Subcutaneous adipose tissue (tissue), 4 donors: ENCODE measurements around the gene CLIC5. TPM values are rescaled to one million over a fixed set of nuclear protein-coding genes. Genes with fewer than 3 reads are reported as not detected.

Source experiments
- total RNA-seq, 4 donors: library from RNA; depleted of rRNA; stranded (reverse); fragments of >200 nt; gene quantifications; one replicate each; pipeline ENCODE4 v1.1.0, GENCODE V29; 2016
- TF ChIP-seq, protein P1 (sequence below): fragments of 450-650 bp; IDR thresholded peaks from one replicate; pipeline ENCODE4 v1.5.1; 2016; ENCODE audit warnings: low read depth, mild to moderate bottlenecking, control low read depth, antibody characterized with exemption, moderate library complexity

CLIC5 gene
- total RNA-seq, 4 donors from 2014 or later = 2.0 to 15.2 (median 8.5) TPM

DNA sequence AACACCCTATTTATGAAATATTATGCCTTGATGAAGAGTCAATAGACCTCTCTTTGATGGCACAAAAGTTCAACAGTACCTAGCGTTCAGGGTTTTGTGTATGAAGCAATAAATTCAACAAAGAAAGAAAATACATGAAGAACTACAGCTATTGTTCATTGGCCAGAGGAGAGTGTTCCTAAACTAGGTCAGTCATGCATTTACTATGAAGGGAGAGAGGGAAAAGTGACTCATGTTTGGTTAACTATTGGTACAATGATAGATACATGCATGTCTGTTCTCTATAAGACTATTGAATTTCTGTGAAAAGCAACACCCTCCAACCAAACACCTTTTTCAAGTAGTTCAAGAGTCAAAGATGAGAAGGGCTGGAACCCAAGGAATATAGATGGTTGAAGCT lies 50.7 kb downstream of the CLIC5 start:
- TF ChIP-seq, protein P1, sequence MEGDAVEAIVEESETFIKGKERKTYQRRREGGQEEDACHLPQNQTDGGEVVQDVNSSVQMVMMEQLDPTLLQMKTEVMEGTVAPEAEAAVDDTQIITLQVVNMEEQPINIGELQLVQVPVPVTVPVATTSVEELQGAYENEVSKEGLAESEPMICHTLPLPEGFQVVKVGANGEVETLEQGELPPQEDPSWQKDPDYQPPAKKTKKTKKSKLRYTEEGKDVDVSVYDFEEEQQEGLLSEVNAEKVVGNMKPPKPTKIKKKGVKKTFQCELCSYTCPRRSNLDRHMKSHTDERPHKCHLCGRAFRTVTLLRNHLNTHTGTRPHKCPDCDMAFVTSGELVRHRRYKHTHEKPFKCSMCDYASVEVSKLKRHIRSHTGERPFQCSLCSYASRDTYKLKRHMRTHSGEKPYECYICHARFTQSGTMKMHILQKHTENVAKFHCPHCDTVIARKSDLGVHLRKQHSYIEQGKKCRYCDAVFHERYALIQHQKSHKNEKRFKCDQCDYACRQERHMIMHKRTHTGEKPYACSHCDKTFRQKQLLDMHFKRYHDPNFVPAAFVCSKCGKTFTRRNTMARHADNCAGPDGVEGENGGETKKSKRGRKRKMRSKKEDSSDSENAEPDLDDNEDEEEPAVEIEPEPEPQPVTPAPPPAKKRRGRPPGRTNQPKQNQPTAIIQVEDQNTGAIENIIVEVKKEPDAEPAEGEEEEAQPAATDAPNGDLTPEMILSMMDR = no peak

DNA sequence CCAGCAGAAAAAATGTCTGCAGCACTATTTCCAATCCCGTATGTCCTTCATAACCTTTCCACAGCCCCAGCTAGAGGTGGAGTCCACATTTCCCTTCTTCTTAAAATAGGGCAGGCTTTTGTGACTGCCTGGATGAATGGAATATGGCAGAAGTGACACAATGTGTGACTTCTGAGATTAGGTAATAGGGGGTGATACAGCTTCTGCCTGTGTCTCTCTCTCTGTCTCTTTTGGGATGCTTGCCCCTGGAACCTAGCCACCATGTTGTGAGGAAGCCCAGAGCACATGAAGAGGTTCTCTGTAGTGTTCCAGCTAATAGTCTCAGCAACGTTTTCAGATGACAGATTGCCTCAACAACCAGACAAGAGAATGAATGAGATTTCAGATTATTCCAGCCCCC lies 51.4 kb downstream of the CLIC5 start:
- TF ChIP-seq, protein P1 = no peak

DNA sequence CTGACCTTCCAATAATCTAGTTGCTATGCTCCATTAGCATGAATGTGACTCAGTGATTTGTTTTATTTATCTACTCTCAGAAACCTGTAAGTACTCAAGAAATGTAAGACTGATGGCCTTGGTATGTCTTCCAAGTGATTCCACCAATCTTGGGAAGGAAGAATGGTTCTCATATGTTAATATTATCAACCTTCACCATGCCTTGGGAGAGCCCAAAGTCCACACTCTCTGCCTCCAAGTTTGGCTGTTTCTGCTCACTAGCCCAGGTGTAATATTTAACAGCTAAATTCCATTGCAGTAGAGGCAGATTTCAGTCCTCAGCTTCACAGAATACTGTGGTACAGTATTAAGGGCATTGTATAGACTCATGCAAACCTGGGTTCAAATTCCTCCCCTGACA lies 51.8 kb downstream of the CLIC5 start:
- TF ChIP-seq, protein P1 = no peak

DNA sequence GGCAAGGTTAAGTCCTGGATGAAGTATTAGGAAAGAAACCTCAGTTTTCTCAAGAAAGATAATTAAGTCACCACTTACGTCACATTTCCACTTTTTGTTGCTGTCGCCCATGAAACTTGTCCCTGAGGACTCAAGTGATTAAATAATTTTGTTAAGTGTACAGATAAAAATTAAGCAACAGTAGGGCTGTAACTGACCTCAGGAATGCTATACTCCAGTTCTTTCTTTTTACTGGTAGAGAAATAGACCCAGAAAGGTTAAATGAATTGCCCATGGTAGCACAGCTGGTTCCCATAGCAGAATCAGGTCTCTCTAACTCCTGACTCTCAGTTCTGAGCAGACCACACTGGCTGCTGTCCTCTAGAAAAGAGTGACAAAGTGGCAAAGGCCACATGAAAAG lies 54.5 kb downstream of the CLIC5 start:
- TF ChIP-seq, protein P1 = no peak

DNA sequence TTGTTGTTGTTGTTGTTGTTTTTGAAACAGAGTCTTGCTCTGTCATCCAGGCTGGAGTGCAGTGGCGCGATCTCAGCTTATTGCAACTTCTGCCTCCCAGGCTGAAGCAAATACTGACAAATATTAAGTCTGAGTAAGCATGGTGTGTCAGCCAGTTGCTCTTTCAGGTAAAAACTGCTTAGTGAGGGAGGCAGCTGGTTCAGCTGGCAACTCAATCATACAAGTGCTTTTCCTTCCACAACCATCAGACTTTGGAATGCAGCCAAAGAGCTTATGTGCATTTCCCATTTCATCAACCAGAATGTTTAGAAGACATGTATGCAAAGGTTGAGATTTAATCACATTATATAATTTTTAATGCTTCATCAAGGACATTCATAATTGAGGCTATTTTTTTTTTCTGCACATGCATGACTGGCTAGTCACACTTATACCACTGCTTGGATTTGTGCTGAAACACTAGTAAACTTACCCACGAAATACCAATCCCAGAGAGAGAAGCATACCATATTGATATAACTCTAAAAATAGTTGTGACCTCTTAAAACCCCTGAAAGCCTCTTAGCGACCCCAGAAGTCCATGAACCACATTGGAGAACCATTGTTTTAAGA lies 56.0 kb downstream of the CLIC5 start:
- TF ChIP-seq, protein P1 = no peak

DNA sequence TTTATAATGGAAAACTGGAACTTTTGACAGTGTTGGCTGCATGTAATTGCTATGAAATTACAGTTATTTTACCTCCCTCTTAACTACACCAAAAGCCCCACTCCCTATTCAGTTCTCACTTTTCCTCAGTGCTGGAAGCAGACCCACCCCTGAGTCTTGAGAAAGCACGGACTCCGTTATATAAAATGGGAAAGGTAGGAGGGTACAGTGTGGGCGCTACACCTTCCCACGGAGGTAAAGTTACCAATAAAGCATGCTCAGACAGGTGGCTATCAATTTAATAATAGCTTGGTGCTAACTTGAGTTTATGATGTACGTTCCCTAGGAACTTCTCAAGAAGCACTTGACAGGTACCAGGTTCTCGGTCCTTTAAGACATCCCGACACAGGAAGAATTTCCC lies 59.0 kb downstream of the CLIC5 start:
- TF ChIP-seq, protein P1 = no peak

DNA sequence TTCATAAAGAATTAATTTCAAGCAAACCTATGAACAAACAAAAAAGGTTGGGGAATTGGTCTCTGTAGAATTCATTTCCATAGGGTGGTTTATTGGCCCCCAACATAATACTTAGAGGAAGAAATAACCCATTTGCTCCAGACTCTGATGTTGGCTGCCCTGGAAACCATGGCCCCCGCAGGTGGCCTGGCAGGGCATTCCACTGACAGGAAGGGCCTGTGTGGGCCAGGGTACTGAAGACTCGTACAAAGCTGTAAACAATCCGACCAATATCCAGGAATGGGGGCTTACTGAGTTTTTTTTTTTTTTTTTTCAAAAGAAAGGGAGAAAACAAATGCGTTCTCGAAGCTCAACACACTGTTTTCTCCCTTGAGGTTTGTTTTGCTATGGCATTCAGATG lies 59.5 kb downstream of the CLIC5 start:
- TF ChIP-seq, protein P1 = no peak
